Ovary (tissue), 9 donors: ENCODE measurements around the gene GP1BB. TPM values are rescaled to one million over a fixed set of nuclear protein-coding genes. Genes with fewer than 3 reads are reported as not detected.

ENCODE experiments used
- DNase-seq, 5 donors: peaks; one replicate each; pipeline ENCODE4 v3.0.0-alpha.2; 2019 to 2020
- H3K27ac ChIP-seq, 2 donors: fragments of 200-600 bp; one replicate each; pipeline versions ENCODE4 v1.5.1 to v1.8.0; 2019 to 2022
- H3K27me3 ChIP-seq: fragments of 200-600 bp; one replicate; pipeline ENCODE4 v1.8.0; 2022
- H3K36me3 ChIP-seq: fragments of 200-600 bp; sonication (generic); one replicate; pipeline ENCODE4 v1.5.1; 2019
- H3K4me1 ChIP-seq: one replicate; pipeline ENCODE4 v1.8.1; 2013; ENCODE audit warnings: mild to moderate bottlenecking, moderate library complexity; ENCODE audit not compliant: insufficient read depth
- H3K4me3 ChIP-seq: fragments of 200-600 bp; sonication (generic); one replicate; pipeline ENCODE4 v1.5.1; 2017
- H3K9me3 ChIP-seq, 2 donors: fragments of 200-600 bp in 1 of 2; sonication (generic) in 1 of 2; one replicate each; pipeline versions ENCODE4 v1.5.1 to v1.8.1; 2013 to 2019; ENCODE audit warnings: mild to moderate bottlenecking in 1 of 2, moderate library complexity in 1 of 2
- EP300 ChIP-seq: sonication (generic); formaldehyde crosslinking; IDR thresholded peaks from one replicate; pipeline ENCODE4 v1.6.1; 2017; ENCODE audit warnings: antibody characterized with exemption
- POLR2A ChIP-seq: fragments of 450-650 bp; IDR thresholded peaks from one replicate; pipeline ENCODE4 v1.6.1; 2017; ENCODE audit warnings: antibody characterized with exemption, mild to moderate bottlenecking, moderate library complexity
- WGBS, 3 donors: extraction: QIAGEN DNeasy Blood & Tissue Kit in 1 of 3; methylation state at CpG; one replicate each; pipeline versions ENCODE4 v1.1.5 to v1.1.7; 2013 to 2017; 5-methylcytosine and 5-hydroxymethylcytosine counted together
- intact Hi-C, 4 donors: fragments of 100-400 bp; cut with DNase I; formaldehyde crosslinking; loops; one replicate each; pipeline versions ENCODE4 v1.11.0 to v1.15.1; 2022 to 2023
- polyA plus RNA-seq, 2 donors: library from polyadenylated mRNA; stranded (reverse); fragments of 200-250 nt in 1 of 2; fragments of 350-450 nt in 1 of 2; fragmentation: Illumina TruSeq in 1 of 2; extraction: RNeasy Lipid Tissue Mini Kit (QIAGEN cat#74804) in 1 of 2; gene quantifications; one replicate each; pipeline ENCODE4 v1.2.3, GENCODE V29; 2013 to 2014
- total RNA-seq, 7 donors: library from RNA; depleted of rRNA in 2 of 7; stranded (reverse); fragments of >200 nt in 2 of 7; fragmentation: NEBNext Ultra II Directional in 3 of 7; extraction: Animal tissue kit (Norgen Biotek cat#: 25700) in 3 of 7; gene quantifications; one replicate each; pipeline versions ENCODE4 v1.1.0 to v1.2.4, GENCODE V29; 2016 to 2023
- TF ChIP-seq, protein P1 (sequence below), 3 donors: fragments of 450-650 bp in 2 of 3; fragments of 200-600 bp in 1 of 3; IDR thresholded peaks; one replicate each; pipeline versions ENCODE4 v1.5.1 to v1.8.0; 2016 to 2022; ENCODE audit warnings: antibody characterized with exemption in 3 of 3, mild to moderate bottlenecking in 1 of 3
- donor health status: DM: no; HTN: no; CAD: no; lungs with moderate emphysema.
- donor health status: DM: no; HTN: no; CAD: no.
- donor health status: Bipolar disorder and iron deficiency.
- donor health status: DM: yes; HTN: yes; CAD: no.
- donor health status: DM: no; HTN: no; CAD: no.
- donor health status: DM: yes; HTN: yes; CAD: no.

GP1BB gene
- total and polyA plus RNA-seq, 9 donors = 0.71 to 21.5 (median 7.7) TPM; not detected in 1

GRCh38 chr22:19705181-19705934 is 18.0 kb upstream of the GP1BB start:
- Histone ChIP-seq H3K4me3 (no peak overlapping the region), H3K9me3 (no peaks in the 10 kb centered on the region), H3K27ac (no peak overlapping the region), H3K36me3 (no peaks in the 10 kb centered on the region), H3K4me1 (no peaks in the 10 kb centered on the region), H3K27me3 (no peaks in the 10 kb centered on the region)
- intact Hi-C loops = no loop called here
- TF ChIP-seq EP300 (no peak), POLR2A (no peak)
- TF ChIP-seq, protein P1, sequence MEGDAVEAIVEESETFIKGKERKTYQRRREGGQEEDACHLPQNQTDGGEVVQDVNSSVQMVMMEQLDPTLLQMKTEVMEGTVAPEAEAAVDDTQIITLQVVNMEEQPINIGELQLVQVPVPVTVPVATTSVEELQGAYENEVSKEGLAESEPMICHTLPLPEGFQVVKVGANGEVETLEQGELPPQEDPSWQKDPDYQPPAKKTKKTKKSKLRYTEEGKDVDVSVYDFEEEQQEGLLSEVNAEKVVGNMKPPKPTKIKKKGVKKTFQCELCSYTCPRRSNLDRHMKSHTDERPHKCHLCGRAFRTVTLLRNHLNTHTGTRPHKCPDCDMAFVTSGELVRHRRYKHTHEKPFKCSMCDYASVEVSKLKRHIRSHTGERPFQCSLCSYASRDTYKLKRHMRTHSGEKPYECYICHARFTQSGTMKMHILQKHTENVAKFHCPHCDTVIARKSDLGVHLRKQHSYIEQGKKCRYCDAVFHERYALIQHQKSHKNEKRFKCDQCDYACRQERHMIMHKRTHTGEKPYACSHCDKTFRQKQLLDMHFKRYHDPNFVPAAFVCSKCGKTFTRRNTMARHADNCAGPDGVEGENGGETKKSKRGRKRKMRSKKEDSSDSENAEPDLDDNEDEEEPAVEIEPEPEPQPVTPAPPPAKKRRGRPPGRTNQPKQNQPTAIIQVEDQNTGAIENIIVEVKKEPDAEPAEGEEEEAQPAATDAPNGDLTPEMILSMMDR (IDR thresholded peaks at IDR 0.05) = no peak
- 58 to 67% (median 62%) methylated on average over 14 of the region's 14 CpGs for WGBS, 3 donors
- no peak for DNase-seq

GRCh38 chr22:19706661-19707151 is 16.6 kb upstream of the GP1BB start:
- Histone ChIP-seq H3K4me1 (no peaks in the 10 kb centered on the region), H3K27me3 (no peaks in the 10 kb centered on the region), H3K27ac (no peak overlapping the region), H3K36me3 (no peaks in the 10 kb centered on the region), H3K4me3 (no peak overlapping the region), H3K9me3 (no peaks in the 10 kb centered on the region)
- TF ChIP-seq, protein P1 (IDR thresholded peaks at IDR 0.05) = no peak
- TF ChIP-seq POLR2A = no peak
- no peak for TF ChIP-seq EP300
- intact Hi-C loops = no loop called here
- 84 to 95% (median 91%) methylated on average over 7 of the region's 7 CpGs for WGBS, 3 donors
- no peak for DNase-seq

DNA sequence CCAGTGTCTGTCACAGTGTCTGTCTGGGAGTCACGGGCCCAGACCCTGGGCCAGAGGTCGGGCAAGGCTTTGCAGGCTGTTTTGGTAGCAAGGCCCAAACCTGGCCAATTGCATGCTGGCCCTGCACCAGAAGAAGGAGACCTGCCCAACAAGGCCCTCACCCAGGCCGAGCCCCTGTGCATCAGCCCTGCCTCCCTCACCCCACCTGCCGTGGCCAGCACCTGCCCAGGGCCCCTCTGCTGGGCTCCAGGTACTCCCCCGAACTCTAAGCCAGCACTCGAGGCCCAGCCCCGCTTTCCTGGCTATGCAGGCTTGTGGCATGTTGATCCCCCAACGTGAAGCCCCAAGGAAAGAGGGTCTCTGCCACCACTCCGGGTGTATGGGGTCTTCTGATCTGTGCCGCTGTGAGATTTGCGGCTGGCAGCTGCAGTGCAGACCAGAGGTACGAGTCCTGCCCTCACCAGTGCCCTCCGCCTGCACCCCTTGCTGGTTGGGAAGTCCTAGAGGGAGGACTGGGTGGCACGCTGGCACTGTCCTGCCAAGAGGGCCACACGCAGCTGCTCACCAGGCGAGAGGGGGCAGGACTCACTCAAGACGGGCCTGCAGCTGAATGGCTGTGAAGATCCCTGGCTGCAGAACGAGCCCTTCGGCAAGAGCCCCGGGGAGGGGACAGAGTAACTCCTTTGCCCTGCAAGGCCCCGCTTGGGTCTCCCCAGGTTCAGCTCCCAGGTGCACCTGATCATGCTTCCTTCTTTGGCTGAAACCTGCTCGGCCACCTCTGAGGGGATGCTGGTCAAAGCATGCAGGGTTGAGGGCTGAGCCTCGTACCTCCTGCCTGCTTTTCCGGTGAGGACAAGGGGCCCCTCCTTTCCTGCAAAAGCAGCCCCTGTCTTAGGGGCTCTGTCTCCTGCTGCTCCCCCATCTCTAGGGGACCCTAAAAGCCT is 15.7 kb upstream of the GP1BB start:
- TF ChIP-seq, protein P1 (IDR thresholded peaks at IDR 0.05) = no peak
- no peak for TF ChIP-seq EP300
- WGBS, 3 donors = 84 to 86% (median 85%) methylated on average over 24 of the region's 24 CpGs
- H3K4me3 ChIP-seq = no peak overlapping the region
- no peak for DNase-seq
- no peaks in the 10 kb centered on the region for H3K4me1 ChIP-seq
- H3K27ac ChIP-seq = no peak overlapping the region
- no peaks in the 10 kb centered on the region for H3K36me3 ChIP-seq
- intact Hi-C loops = no loop called here
- no peaks in the 10 kb centered on the region for H3K9me3 ChIP-seq
- H3K27me3 ChIP-seq = no peaks in the 10 kb centered on the region

DNA sequence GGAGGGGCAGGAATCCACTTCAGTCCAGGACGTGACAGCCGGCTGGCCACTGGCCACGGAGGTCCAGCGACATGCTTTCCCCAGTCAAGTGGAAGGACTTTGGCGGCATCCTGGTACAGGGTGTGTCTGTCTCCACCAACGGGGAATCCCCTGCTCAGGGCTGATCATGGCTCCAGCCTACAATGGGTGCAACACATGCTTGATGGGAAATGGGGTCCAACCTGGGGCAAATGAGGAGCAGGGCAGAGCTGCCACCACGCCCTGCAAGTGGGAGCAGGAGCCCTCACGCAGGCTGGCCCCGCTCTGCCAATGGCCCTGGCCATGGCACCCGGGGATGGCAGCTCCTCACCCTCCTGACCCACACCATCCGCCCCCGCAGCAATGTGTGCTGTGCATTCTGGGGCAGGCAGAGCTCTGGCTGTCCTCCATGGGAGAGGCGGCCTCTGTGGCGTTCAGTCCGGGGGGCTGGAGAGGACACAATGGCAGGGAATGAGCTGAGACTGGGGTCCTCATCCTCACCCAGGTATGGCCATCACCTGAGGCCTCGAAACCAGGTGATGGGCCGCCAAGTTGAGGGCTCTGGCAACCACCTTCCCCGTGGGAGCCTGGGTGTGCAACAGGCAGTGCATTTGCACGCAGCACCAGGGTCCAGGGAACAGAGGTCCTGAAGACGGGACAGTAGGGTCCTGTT is 14.9 kb upstream of the GP1BB start:
- H3K9me3 ChIP-seq = no peaks in the 10 kb centered on the region
- intact Hi-C loops = no loop called here
- no peaks in the 10 kb centered on the region for H3K36me3 ChIP-seq
- H3K27me3 ChIP-seq = no peaks in the 10 kb centered on the region
- 71 to 73% (median 72%) methylated on average over 14 to 20 of the region's 20 CpGs for WGBS, 3 donors
- DNase-seq = no peak
- H3K4me1 ChIP-seq = no peaks in the 10 kb centered on the region
- no peak for TF ChIP-seq EP300
- TF ChIP-seq POLR2A = no peak
- TF ChIP-seq, protein P1 (IDR thresholded peaks at IDR 0.05) = no peak
- no peak overlapping the region for H3K4me3 ChIP-seq
- no peak overlapping the region for H3K27ac ChIP-seq
